C4-2B (cell line): ENCODE results near the gene COQ4.

Experiments
- H3K27ac ChIP-seq: fragments of 450-650 bp; 2 replicates; pipeline ENCODE4 v1.5.1; 2017
- CTCF ChIP-seq: fragments of 450-650 bp; conservative IDR thresholded peaks from 2 replicates; pipeline ENCODE4 v1.5.1; 2017; ENCODE audit warnings: mild to moderate bottlenecking
- ZFX ChIP-seq: fragments of 450-650 bp; IDR thresholded peaks from 2 replicates; pipeline ENCODE4 v1.6.1; 2017

COQ4 gene

GRCh38 chr9:128361986-128362646 lies 39.5 kb downstream of the COQ4 start:
- H3K27ac ChIP-seq: peak overlapping the region; percentile 39
- TF ChIP-seq ZFX (no peak), CTCF (peak; percentile 94)

GRCh38 chr9:128362774-128363173 lies 40.1 kb downstream of the COQ4 start:
- H3K27ac ChIP-seq: no peak overlapping the region; the same call in 1 of the 2 replicates
- TF ChIP-seq CTCF (no peak), ZFX (no peak)

GRCh38 chr9:128365525-128365924 lies 42.9 kb downstream of the COQ4 start:
- TF ChIP-seq CTCF (no peak), ZFX (no peak)
- no peak overlapping the region for H3K27ac ChIP-seq

GRCh38 chr9:128369024-128369706 lies 46.5 kb downstream of the COQ4 start:
- no peak overlapping the region for H3K27ac ChIP-seq
- TF ChIP-seq CTCF (no peak), ZFX (no peak)

- TF ChIP-seq CTCF (no peak), ZFX (no peak)
- peak overlapping the region; percentile 80 for H3K27ac ChIP-seq
These were observed 47.7 kb downstream of the COQ4 start for GRCh38 chr9:128370367-128370751.

- peak within 1 kb of the TSS; percentile 80 for H3K27ac ChIP-seq
These were observed 48.4 kb downstream of the COQ4 start, which contains the start of gene URM1 for GRCh38 chr9:128370752-128371629. Gene URM1 (plus strand): TSS chr9:128371374. CDS start chr9:128371381, 7 bp downstream.

More at GRCh38 chr9:128370752-128371629, 48.4 kb downstream of the COQ4 start, which contains the start of gene URM1:
- TF ChIP-seq ZFX: peak; percentile 59; the same call in 1 of the 2 replicates
- TF ChIP-seq CTCF: no peak
